ENCODE results near the gene KCNMB2. TPM values are rescaled to one million over a fixed set of nuclear protein-coding genes. Genes with fewer than 3 reads are reported as not detected.

Gene KCNMB2
- total RNA-seq, 2 donors from 2014 or later: 0.42 to 0.72 TPM

GRCh38 chr3:178586076-178586475, 49.8 kb downstream of the KCNMB2 start:
- Histone ChIP-seq H3K4me1 (no peaks in the 10 kb centered on the region), H3K27me3 (no peaks in the 10 kb centered on the region), H3K27ac (no peak overlapping the region), H3K4me3 (no peak overlapping the region), H3K9me3 (no peaks in the 10 kb centered on the region), H3K9ac (ENCODE audit: low read depth in 2 of 2, low read length in 2 of 2) (no peak overlapping the region), H3K36me3 (no peaks in the 10 kb centered on the region)
- no peak for DNase-seq
- TF ChIP-seq, protein P1, sequence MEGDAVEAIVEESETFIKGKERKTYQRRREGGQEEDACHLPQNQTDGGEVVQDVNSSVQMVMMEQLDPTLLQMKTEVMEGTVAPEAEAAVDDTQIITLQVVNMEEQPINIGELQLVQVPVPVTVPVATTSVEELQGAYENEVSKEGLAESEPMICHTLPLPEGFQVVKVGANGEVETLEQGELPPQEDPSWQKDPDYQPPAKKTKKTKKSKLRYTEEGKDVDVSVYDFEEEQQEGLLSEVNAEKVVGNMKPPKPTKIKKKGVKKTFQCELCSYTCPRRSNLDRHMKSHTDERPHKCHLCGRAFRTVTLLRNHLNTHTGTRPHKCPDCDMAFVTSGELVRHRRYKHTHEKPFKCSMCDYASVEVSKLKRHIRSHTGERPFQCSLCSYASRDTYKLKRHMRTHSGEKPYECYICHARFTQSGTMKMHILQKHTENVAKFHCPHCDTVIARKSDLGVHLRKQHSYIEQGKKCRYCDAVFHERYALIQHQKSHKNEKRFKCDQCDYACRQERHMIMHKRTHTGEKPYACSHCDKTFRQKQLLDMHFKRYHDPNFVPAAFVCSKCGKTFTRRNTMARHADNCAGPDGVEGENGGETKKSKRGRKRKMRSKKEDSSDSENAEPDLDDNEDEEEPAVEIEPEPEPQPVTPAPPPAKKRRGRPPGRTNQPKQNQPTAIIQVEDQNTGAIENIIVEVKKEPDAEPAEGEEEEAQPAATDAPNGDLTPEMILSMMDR (IDR thresholded peaks at IDR 0.05): no peak
- intact Hi-C loops (cut with DNase I): no loop called here

- H3K9ac ChIP-seq (ENCODE audit: low read depth in 2 of 2, low read length in 2 of 2): no peak overlapping the region
- DNase-seq: no peak
- H3K27ac ChIP-seq: no peak overlapping the region
- no peaks in the 10 kb centered on the region for H3K9me3 ChIP-seq
- TF ChIP-seq, protein P1 (IDR thresholded peaks at IDR 0.05): no peak
- no peak overlapping the region for H3K4me3 ChIP-seq
- H3K4me1 ChIP-seq: no peaks in the 10 kb centered on the region
- no peaks in the 10 kb centered on the region for H3K36me3 ChIP-seq
- H3K27me3 ChIP-seq: no peaks in the 10 kb centered on the region
- intact Hi-C loops (cut with DNase I): no loop called here
These were observed 52.4 kb downstream of the KCNMB2 start for GRCh38 chr3:178588628-178589027.

GRCh38 chr3:178593786-178594185, 57.5 kb downstream of the KCNMB2 start:
- TF ChIP-seq, protein P1 (IDR thresholded peaks at IDR 0.05): no peak
- H3K4me1 ChIP-seq: no peaks in the 10 kb centered on the region
- no peaks in the 10 kb centered on the region for H3K36me3 ChIP-seq
- no peaks in the 10 kb centered on the region for H3K9me3 ChIP-seq
- no peaks in the 10 kb centered on the region for H3K27me3 ChIP-seq
- H3K4me3 ChIP-seq: no peak overlapping the region
- DNase-seq: no peak
- H3K27ac ChIP-seq: no peak overlapping the region
- H3K9ac ChIP-seq (ENCODE audit: low read depth in 2 of 2, low read length in 2 of 2): no peak overlapping the region
- intact Hi-C loops (cut with DNase I): no loop called here

DNA sequence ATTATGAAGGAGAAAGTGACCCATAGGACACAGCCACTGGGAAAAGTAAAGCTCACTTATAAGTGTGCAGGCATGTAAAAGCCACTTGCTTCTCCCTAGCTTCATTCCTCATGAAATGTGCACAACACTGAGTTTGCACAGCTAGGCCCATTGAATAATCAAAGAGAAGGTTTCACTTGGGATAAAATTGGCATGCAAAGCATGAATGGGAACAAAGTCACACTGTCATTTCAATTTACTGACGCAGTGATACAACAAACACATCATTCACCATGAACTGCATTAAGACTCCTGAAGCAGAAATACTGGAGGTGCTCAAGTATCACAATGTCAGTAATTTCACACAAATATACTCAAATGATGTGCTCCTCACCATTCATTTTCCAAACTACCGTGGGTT, 61.1 kb downstream of the KCNMB2 start:
- Histone ChIP-seq H3K36me3 (no peaks in the 10 kb centered on the region), H3K4me3 (no peak overlapping the region), H3K27ac (no peak overlapping the region), H3K4me1 (no peaks in the 10 kb centered on the region), H3K27me3 (no peaks in the 10 kb centered on the region), H3K9me3 (no peaks in the 10 kb centered on the region), H3K9ac (ENCODE audit: low read depth in 2 of 2, low read length in 2 of 2) (no peak overlapping the region)
- intact Hi-C loops (cut with DNase I): no loop called here
- DNase-seq: no peak
- TF ChIP-seq, protein P1 (IDR thresholded peaks at IDR 0.05): no peak

DNA sequence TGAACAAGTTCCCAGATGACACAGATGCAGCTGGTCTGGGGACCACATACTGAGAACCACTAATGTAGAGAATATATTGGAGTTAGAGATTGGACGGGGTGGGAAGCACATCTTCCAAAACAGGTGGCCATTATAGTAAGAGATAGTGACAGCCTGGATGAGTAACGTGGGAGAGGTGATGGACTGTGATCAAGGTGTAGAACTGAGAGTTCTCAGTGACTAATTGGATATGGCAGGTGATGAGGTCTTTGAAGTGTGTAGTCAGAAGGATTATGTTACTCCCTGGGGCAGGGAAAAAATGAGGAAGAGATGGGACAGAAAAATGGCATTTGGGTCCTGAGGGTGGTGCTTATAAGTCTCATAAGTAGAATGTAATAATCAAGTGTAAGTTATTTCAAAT, 66.6 kb downstream of the KCNMB2 start:
- H3K27ac ChIP-seq: no peak overlapping the region
- DNase-seq: no peak
- TF ChIP-seq, protein P1 (IDR thresholded peaks at IDR 0.05): no peak
- H3K9ac ChIP-seq (ENCODE audit: low read depth in 2 of 2, low read length in 2 of 2): no peak overlapping the region
- no peaks in the 10 kb centered on the region for H3K9me3 ChIP-seq
- H3K4me1 ChIP-seq: no peaks in the 10 kb centered on the region
- H3K27me3 ChIP-seq: no peaks in the 10 kb centered on the region
- intact Hi-C loops (cut with DNase I): no loop called here
- no peaks in the 10 kb centered on the region for H3K36me3 ChIP-seq
- no peak overlapping the region for H3K4me3 ChIP-seq

GRCh38 chr3:178603735-178604134, 67.5 kb downstream of the KCNMB2 start:
- Histone ChIP-seq H3K27ac (no peak overlapping the region), H3K4me1 (no peaks in the 10 kb centered on the region), H3K27me3 (no peaks in the 10 kb centered on the region), H3K4me3 (no peak overlapping the region), H3K9ac (ENCODE audit: low read depth in 2 of 2, low read length in 2 of 2) (no peak overlapping the region), H3K9me3 (no peaks in the 10 kb centered on the region), H3K36me3 (no peaks in the 10 kb centered on the region)
- DNase-seq: no peak
- intact Hi-C loops (cut with DNase I): no loop called here
- TF ChIP-seq, protein P1 (IDR thresholded peaks at IDR 0.05): no peak

All from colonic mucosa (tissue), 4 donors.